GM21723 (cell line): ENCODE results near the gene HCAR2.
"Not testable (repeated sequence)": the region's sequence is repeated elsewhere in the genome, so short reads cannot be mapped to it uniquely, and the experiment has no call there.

Experiments
- ATAC-seq: cut with Tn5 transposase; IDR thresholded peaks from one replicate; pipeline ENCODE4 v1.9.1; 2021; ENCODE audit warnings: mild to moderate bottlenecking, moderate library complexity; ENCODE audit not compliant: unreplicated experiment

HCAR2 gene

DNA sequence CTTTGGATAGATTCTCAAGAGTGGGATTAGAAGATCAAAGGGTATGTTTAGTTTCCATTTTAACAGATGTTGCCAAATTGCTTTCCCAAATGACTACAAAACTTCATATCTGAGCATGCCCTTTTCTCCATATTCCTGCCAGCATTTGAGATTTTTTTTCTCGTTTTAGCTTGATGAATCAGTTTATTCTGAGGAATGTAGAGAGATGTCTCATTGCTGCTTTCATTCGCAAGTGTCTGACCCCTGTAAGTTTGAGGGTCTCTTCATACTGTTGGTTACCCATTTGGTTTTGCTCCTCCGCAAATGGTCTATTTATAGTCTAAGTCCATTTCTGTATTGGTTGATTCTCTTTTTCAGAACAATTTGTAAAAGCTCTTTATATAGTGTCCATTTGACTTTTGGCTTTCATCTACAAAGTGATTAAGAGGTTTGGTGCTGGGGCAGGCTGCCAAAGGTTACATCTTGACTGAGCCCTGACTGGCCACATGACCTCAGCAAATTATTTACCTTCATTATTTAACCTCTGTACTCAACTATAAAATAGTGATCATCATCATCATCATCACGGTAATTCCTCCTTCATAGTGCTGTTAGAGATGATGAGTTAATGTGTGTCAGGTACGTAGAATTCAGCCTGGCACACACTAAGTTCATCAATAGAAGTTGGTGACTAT is 33.6 kb downstream of the HCAR2 start:
- ATAC-seq: no peak

DNA sequence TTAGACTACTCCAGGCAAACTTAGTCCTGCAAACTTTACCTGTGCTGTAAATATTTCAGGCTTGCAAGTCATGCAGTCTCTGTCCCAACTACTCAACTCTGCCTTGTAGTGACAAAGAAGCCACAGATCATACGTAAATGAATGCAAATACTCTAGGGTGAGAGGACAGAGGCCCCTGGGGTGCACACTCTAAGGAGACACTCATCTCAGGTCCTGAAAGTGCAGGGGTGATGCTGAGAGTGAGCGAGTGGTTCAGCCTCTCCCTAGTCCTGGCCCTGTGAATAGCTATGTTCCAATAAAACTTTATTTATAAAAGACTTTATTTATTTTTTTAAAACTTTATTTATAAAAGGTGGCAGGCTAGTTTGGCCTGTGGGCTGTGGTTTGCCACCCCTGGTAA is 34.9 kb downstream of the HCAR2 start:
- ATAC-seq: no peak

DNA sequence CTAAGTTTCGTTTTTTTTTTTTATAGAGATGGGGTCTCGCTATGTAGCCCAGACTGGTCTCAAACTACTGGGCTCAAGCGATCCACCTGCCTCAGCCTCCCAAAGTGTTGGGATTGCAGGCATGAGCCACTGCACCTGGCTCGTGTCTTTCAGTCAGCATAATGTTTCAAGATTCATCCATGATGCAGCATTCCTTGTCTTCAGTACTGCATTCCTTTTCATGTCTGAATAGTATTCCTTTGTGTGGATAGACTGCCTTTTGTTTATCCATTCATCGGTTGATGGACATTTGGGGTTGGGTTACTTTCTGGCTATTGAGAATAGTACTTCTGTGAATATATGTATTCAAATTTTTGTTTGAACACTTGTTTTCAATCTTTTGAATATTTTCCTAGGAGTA is 37.4 kb downstream of the HCAR2 start:
- no peak for ATAC-seq

DNA sequence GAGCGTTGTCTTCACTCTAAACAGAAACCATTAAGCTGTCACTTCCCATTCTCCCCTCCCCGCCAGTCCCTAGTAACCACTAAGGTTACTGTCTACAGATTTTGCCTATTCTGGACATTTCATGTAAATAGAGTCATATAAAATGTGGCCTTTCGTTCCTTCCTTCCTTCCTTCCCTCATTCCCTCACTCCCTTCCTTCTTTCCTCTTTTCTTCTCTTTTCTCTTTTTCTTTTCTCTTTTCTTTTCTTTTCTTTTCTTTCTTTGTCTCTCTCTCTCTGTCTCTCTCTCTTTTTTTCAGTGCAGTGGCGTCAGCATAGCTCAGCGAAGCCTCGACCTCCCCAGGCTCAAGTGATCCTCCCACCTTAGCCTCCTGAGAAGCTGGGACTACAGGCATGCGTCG is 37.8 kb downstream of the HCAR2 start:
- no peak for ATAC-seq

DNA sequence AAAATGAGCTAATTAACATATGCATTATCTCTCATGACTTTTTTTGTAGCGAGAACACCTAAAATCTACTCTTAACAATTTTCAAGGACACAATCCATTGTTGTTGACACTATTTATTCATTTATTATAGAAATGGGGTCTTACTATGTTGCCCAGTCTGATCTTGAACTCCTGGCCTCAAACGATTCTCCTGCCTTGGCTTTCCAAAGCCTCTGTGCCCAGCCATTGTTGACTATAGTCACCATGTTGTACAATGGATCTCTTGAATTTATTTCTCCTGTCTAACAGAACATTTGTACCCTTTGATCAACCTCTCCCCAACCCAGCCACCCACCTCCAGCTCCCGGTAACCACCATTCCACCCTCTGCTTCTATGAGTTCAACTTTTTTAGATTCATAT is 41.2 kb downstream of the HCAR2 start:
- ATAC-seq: no peak

DNA sequence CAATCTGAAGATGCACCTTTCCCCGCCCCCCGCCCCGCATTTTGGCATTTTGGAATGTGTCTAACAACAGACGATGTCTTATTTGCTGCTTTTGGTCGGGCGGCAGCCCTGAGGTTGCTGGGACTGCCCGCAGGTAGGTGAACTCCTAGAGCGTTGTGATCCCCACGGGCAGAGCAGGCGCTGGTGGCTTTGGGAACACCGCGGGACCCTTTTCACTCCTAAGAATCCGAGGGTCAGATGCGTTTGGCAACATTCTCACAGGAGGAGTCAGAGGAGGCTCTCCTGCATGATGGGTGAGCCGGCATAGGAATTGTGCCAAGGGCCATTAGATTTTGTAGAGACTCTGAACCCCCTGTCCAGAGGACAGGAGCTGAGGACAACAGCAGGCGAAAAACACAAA is 41.9 kb downstream of the HCAR2 start:
- no peak for ATAC-seq

DNA sequence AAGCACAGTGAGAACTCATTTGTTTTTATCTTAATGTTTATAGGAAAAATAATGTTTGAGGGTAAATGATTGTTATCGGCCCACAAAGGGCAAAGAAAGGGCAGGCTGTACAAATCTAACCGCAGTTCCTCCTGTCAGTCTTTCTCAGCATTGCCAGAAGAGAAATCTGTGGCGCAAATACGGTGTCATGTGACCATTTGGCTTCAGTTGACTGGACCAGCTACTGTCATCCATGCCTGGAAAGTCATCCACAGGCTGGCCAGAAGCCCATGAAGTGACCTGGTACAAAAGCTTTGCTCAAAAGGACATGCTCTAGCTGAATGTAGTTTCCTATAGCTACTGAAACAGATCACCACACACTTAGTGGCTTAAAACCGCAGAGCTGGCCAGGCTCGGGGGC is 43.6 kb downstream of the HCAR2 start:
- ATAC-seq: no peak

DNA sequence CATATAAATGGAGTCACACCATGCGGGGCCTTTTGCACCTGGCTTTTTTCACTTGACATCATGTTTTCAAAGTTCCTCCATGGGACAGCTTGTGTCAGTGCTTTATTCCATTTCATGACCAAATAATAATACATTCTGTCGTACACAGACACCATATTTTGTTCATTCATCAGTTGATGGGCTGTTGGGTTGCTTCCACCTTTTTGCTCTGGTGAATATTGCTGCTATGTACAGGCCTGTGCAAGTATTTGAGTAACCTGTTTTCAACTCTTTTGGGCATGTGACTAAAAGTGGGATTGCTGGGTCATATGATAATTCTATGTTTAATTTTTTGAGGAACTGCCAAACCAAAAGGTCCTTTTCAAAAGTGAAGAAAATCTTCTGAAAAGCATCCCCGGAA is 46.9 kb downstream of the HCAR2 start:
- ATAC-seq: no peak

DNA sequence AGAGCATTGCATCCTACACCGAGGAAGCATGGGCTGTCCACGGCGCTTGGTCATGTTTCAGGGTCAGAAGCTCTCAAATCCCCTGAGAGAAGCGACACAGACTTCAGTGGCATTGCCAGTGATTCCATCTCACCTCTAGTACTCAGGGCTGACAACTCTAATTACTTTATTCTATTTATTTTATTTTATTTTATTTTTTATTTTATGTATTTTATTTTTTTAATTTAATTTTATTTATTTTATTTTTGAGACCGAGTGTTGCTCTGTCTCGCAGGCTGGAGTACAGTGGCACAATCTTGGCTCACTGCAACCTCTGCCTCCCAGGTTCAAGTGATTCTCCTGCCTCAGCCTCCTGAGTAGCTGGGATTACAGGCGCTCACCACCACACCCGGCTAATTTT is 49.9 kb downstream of the HCAR2 start:
- not testable (repeated sequence) for ATAC-seq

DNA sequence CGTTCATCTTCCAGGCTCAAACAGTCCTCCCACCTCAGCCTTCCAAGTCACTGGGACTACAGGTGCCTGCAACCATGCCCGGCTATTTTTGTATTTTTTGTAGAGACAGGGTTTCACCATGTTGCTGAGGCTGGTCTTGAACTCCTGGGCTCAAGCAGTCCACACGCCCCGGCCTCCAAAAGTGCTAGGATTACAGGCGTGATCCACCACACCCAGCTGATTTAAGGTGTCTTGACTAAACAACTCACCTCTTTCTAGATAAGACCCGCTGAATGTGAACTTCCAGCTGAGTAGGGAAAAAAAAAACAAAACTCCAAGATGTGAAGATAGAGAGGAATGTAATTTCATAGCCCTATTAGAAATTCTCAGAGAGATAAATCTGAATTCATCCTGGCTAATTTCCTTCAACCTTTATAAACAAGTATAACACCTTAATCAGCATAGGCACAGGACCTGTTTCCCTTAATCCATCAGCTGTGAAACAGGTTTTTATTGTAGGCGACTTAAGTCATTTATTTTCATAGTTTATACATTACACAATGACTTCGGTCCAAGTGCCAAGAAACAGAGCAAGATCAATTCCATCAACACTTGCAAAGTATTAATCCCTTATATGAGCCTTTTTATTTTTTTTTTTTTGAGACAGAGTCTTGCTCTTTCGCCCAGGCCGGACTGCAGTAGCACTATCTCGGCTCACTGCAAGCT is 51.5 kb downstream of the HCAR2 start:
- ATAC-seq: no peak
